Upper lobe of left lung (tissue), 6 donors: ENCODE results near the gene SRGAP3. TPM values are rescaled to one million over a fixed set of nuclear protein-coding genes. Genes with fewer than 3 reads are reported as not detected.

Experiments
- ATAC-seq, 2 donors: fragments of 200-7000 bp; cut with Tn5 transposase; one replicate each; pipeline ENCODE4 v1.9.1; 2022; ENCODE audit warnings: mild to moderate bottlenecking in 2 of 2, moderate library complexity in 2 of 2; ENCODE audit not compliant: low FRiP score in 2 of 2
- DNase-seq, 2 donors: peaks; one replicate each; pipeline ENCODE4 v3.0.0-alpha.2; 2019 to 2020
- H3K27ac ChIP-seq, 4 donors: fragments of 200-600 bp; sonication (generic); one replicate each; pipeline ENCODE4 v1.5.1; 2016 to 2019
- H3K27me3 ChIP-seq, 4 donors: fragments of 200-600 bp; sonication (generic); one replicate each; pipeline ENCODE4 v1.5.1; 2017 to 2019
- H3K36me3 ChIP-seq, 4 donors: fragments of 200-600 bp; sonication (generic); one replicate each; pipeline ENCODE4 v1.5.1; 2016 to 2019
- H3K4me1 ChIP-seq, 4 donors: fragments of 200-600 bp; sonication (generic); one replicate each; pipeline ENCODE4 v1.5.1; 2018 to 2019
- H3K4me3 ChIP-seq, 4 donors: fragments of 200-600 bp; sonication (generic); one replicate each; pipeline ENCODE4 v1.5.1; 2017 to 2019; ENCODE audit warnings: mild to moderate bottlenecking in 2 of 4, moderate library complexity in 1 of 4
- H3K9me3 ChIP-seq, 4 donors: fragments of 200-600 bp; sonication (generic); one replicate each; pipeline ENCODE4 v1.5.1; 2018 to 2019
- CTCF ChIP-seq, 6 experiments: fragments of 450-650 bp in 4 of 6; fragments of 200-600 bp in 2 of 6; sonication (generic) in 2 of 6; IDR thresholded peaks; one replicate each; pipeline ENCODE4 v1.5.1; 2016 to 2019; ENCODE audit warnings: antibody characterized with exemption in 6 of 6
- EP300 ChIP-seq, 4 donors: sonication (generic); formaldehyde crosslinking; IDR thresholded peaks; one replicate each; pipeline ENCODE4 v1.5.1; 2017; ENCODE audit warnings: antibody characterized with exemption in 4 of 4, control low read depth in 2 of 4
- POLR2A ChIP-seq, 4 donors: fragments of 450-650 bp; IDR thresholded peaks; one replicate each; pipeline ENCODE4 v1.5.1; 2016 to 2017; ENCODE audit warnings: antibody characterized with exemption in 4 of 4, mild to moderate bottlenecking in 2 of 4
- POLR2AphosphoS5 ChIP-seq, 2 donors: sonication (generic); formaldehyde crosslinking; IDR thresholded peaks; one replicate each; pipeline ENCODE4 v1.5.1; 2017; ENCODE audit warnings: antibody characterized with exemption in 2 of 2
- WGBS, 2 donors: methylation state at CpG; one replicate each; pipeline ENCODE4 v1.1.5; 2017 to 2018; 5-methylcytosine and 5-hydroxymethylcytosine counted together
- total RNA-seq, 6 donors: library from RNA; depleted of rRNA in 4 of 6; stranded (reverse); fragments of >200 nt in 4 of 6; gene quantifications; one replicate each; pipeline versions ENCODE4 v1.1.0 to v1.2.1, GENCODE V29; 2016 to 2021
- donor health status: DM: no; HTN: no; CAD: no; lungs with moderate emphysema.
- donor health status: DM: no; HTN: yes; CAD: no; lungs with severe emphysema.

SRGAP3 gene
- total RNA-seq, 6 donors from 2014 or later = 4.6 to 29.6 (median 11.4) TPM

GRCh38 chr3:9024341-9024740 lies 225.1 kb downstream of the SRGAP3 start:
- ATAC-seq = no peak
- Histone ChIP-seq H3K36me3 (no peaks in the 10 kb centered on the region), H3K4me3 (no peak overlapping the region), H3K4me1 (peaks cover 0 to 11% (median 9%) of the 10 kb centered on the region in 4 donors), H3K27ac (no peak overlapping the region), H3K27me3 (no peaks in the 10 kb centered on the region), H3K9me3 (no peaks in the 10 kb centered on the region)
- TF ChIP-seq POLR2A (IDR thresholded peaks at IDR 0.05) (no peak), EP300 (IDR thresholded peaks at IDR 0.05) (no peak), POLR2AphosphoS5 (IDR thresholded peaks at IDR 0.05) (no peak), CTCF (IDR thresholded peaks at IDR 0.05) (no peak)
- no peak for DNase-seq
- 81 to 93% methylated on average over 2 of the region's 2 CpGs for WGBS, 2 donors

- DNase-seq (no peak), ATAC-seq (no peak)
- Histone ChIP-seq H3K27ac (no peak overlapping the region), H3K9me3 (no peaks in the 10 kb centered on the region), H3K4me3 (no peak overlapping the region), H3K27me3 (no peaks in the 10 kb centered on the region), H3K4me1 (peaks cover 0 to 9% (median 6%) of the 10 kb centered on the region in 4 donors), H3K36me3 (no peaks in the 10 kb centered on the region)
- 72 to 74% methylated on average over 1 of the region's 1 CpG for WGBS, 2 donors
- TF ChIP-seq POLR2AphosphoS5 (IDR thresholded peaks at IDR 0.05) = no peak
- TF ChIP-seq EP300 (IDR thresholded peaks at IDR 0.05) = no peak
- no peak for TF ChIP-seq CTCF (IDR thresholded peaks at IDR 0.05)
- no peak for TF ChIP-seq POLR2A (IDR thresholded peaks at IDR 0.05)
Observed at GRCh38 chr3:9023226-9023590, 226.2 kb downstream of the SRGAP3 start.

GRCh38 chr3:9022305-9023225 lies 226.9 kb downstream of the SRGAP3 start:
- Histone ChIP-seq H3K27ac (no peak overlapping the region), H3K36me3 (no peaks in the 10 kb centered on the region), H3K4me1 (peaks cover 0 to 3% (median under 1%) of the 10 kb centered on the region in 4 donors), H3K27me3 (no peaks in the 10 kb centered on the region), H3K9me3 (no peaks in the 10 kb centered on the region), H3K4me3 (no peak overlapping the region)
- DNase-seq (no peak), ATAC-seq (no peak)
- TF ChIP-seq CTCF (IDR thresholded peaks at IDR 0.05) (no peak), POLR2A (IDR thresholded peaks at IDR 0.05) (no peak)
- 70 to 80% methylated on average over 15 of the region's 15 CpGs for WGBS, 2 donors

GRCh38 chr3:9021271-9022009 lies 228.0 kb downstream of the SRGAP3 start:
- TF ChIP-seq POLR2A (IDR thresholded peaks at IDR 0.05) (no peak), POLR2AphosphoS5 (IDR thresholded peaks at IDR 0.05) (no peak), CTCF (IDR thresholded peaks at IDR 0.05) (no peak), EP300 (IDR thresholded peaks at IDR 0.05) (no peak)

More at GRCh38 chr3:9021271-9022009, 228.0 kb downstream of the SRGAP3 start:
- Histone ChIP-seq H3K27me3 (no peaks in the 10 kb centered on the region), H3K4me3 (no peak overlapping the region), H3K27ac (no peak overlapping the region), H3K4me1 (no peaks in the 10 kb centered on the region), H3K9me3 (no peaks in the 10 kb centered on the region), H3K36me3 (no peaks in the 10 kb centered on the region)
- ATAC-seq (no peak), DNase-seq (no peak)
- WGBS, 2 donors = 90 to 95% methylated on average over 7 of the region's 7 CpGs
